CD4-positive, alpha-beta T cell treated with Interleukin-21 for 1 hour (primary cell): ENCODE measurements around the gene GNE.
"Not testable (repeated sequence)": the region's sequence is repeated elsewhere in the genome, so short reads cannot be mapped to it uniquely, and the experiment has no call there.

Experiments used
- DNase-seq: peaks from one replicate; pipeline ENCODE4 v3.0.0-alpha.2; 2020

Gene GNE

GRCh38 chr9:36204906-36205547, 53.2 kb downstream of the GNE start:
- DNase-seq: no peak

- DNase-seq: no peak
These were observed 63.8 kb downstream of the GNE start for GRCh38 chr9:36194326-36195000.

- no peak for DNase-seq
These were observed 65.2 kb downstream of the GNE start for GRCh38 chr9:36193023-36193422.

GRCh38 chr9:36192196-36192595, 66.1 kb downstream of the GNE start:
- DNase-seq: no peak

GRCh38 chr9:36191686-36192085, 66.6 kb downstream of the GNE start:
- DNase-seq: no peak

- DNase-seq: peak; percentile 35
These were observed 67.0 kb downstream of the GNE start for GRCh38 chr9:36191290-36191645.

- DNase-seq: peak; percentile 97
These were observed 67.6 kb downstream of the GNE start, which contains the start of gene CLTA for GRCh38 chr9:36190388-36191289. Gene CLTA, plus strand, starts transcription at chr9:36190921. Its CDS starts 136 bp downstream, at chr9:36191057.

GRCh38 chr9:36189976-36190375, 68.3 kb downstream of the GNE start:
- no peak for DNase-seq

GRCh38 chr9:36188212-36188611, 70.0 kb downstream of the GNE start:
- DNase-seq: no peak

GRCh38 chr9:36187414-36187813, 70.8 kb downstream of the GNE start:
- DNase-seq: no peak

- not testable (repeated sequence) for DNase-seq
These were observed 78.0 kb downstream of the GNE start for GRCh38 chr9:36180243-36180642.

GRCh38 chr9:36177571-36177970, 80.7 kb downstream of the GNE start:
- DNase-seq: no peak

GRCh38 chr9:36176496-36176895, 81.8 kb downstream of the GNE start:
- not testable (repeated sequence) for DNase-seq

- not testable (repeated sequence) for DNase-seq
These were observed 83.0 kb downstream of the GNE start for GRCh38 chr9:36175209-36175608.

GRCh38 chr9:36174731-36175130, 83.5 kb downstream of the GNE start:
- no peak for DNase-seq

- DNase-seq: no peak
These were observed 84.0 kb downstream of the GNE start for GRCh38 chr9:36174271-36174670.

- no peak for DNase-seq
These were observed 84.4 kb downstream of the GNE start for GRCh38 chr9:36173861-36174260.

GRCh38 chr9:36170531-36170930, 87.7 kb downstream of the GNE start:
- no peak for DNase-seq

- DNase-seq: no peak
These were observed 88.5 kb downstream of the GNE start for GRCh38 chr9:36169708-36170107.

- no peak for DNase-seq
These were observed 89.1 kb downstream of the GNE start, which contains the start of gene CCIN for GRCh38 chr9:36169166-36169565. Gene CCIN, plus strand, starts transcription at chr9:36169388. Its CDS starts 115 bp downstream, at chr9:36169503.

GRCh38 chr9:36166168-36166927, 91.9 kb downstream of the GNE start:
- peak; percentile 86 for DNase-seq

- DNase-seq: no peak
These were observed 92.5 kb downstream of the GNE start for GRCh38 chr9:36165826-36166167.

GRCh38 chr9:36164989-36165388, 93.3 kb downstream of the GNE start:
- DNase-seq: no peak
